Activated CD8-positive, alpha-beta memory T cell treated with anti-CD3 and anti-CD28 coated beads for 4 hours (primary cell): ENCODE measurements around the gene APOL1.
"Not testable (repeated sequence)": the region's sequence is repeated elsewhere in the genome, so short reads cannot be mapped to it uniquely, and the experiment has no call there.

ENCODE experiments used
- DNase-seq, 2 donors: peaks; one replicate each; pipeline ENCODE4 v3.0.0-alpha.2; 2020; ENCODE audit warnings: low read depth in 2 of 2

APOL1 gene

DNA sequence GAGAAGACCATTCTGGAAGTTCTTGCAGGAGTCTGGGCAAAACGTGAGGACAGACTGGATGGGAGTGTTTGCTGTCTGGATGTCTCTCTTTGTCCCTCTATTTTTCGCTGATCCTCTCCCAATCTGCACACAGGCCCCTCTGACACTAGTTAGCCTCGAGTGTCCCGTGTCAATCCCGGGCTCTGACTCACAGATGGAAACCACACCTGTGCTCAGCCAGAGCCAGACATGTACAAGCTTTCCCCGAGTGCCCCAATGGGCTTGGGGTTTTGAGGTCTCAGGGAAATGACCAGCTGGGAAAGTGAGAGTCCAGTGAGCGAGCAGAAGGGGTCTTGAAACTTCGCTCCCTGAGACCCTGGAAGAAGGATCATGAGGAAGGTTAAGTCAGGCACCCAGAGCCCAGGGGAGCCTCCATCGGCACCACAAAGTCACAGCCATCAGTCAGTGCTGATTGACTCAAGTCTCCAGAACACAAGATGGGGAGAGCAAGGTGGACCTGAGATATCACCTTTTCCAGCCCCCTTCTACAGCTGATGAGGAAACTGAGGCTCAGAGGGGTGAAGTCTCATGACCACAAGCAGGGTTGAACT is 27.5 kb upstream of the APOL1 start:
- DNase-seq, result no peak

- no peak for DNase-seq
Measured at GRCh38 chr22:36226189-36226588, 26.7 kb upstream of the APOL1 start.

DNA sequence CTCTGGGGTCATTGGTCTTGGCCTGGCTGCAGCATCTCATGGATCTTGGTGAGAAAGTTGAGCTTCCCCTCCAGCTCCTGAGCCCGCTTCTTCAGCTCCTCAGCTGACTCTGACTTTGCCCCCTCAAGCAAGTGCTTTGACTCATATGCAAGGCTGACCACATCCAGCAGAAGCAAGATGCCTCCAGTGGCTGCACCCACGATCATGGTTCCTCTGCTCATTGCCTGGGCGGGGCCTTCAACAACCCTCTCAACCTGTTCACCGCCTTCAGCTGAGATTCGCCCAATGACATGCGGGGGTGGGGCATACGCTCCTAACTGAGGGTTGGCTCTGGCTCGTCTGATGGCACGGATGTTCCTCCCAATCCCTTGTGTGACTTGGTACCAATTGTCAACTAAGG is 25.5 kb upstream of the APOL1 start:
- DNase-seq, result no peak

- DNase-seq, result no peak
Measured at GRCh38 chr22:36227806-36228205, 25.1 kb upstream of the APOL1 start.

GRCh38 chr22:36228369-36228768 is 24.6 kb upstream of the APOL1 start:
- not testable (repeated sequence) for DNase-seq

GRCh38 chr22:36228944-36229343 is 24.0 kb upstream of the APOL1 start:
- DNase-seq, result no peak

GRCh38 chr22:36229649-36230048 is 23.3 kb upstream of the APOL1 start:
- DNase-seq, result not testable (repeated sequence)

- DNase-seq, result not testable (repeated sequence)
Measured at GRCh38 chr22:36231051-36231450, 21.9 kb upstream of the APOL1 start.

DNA sequence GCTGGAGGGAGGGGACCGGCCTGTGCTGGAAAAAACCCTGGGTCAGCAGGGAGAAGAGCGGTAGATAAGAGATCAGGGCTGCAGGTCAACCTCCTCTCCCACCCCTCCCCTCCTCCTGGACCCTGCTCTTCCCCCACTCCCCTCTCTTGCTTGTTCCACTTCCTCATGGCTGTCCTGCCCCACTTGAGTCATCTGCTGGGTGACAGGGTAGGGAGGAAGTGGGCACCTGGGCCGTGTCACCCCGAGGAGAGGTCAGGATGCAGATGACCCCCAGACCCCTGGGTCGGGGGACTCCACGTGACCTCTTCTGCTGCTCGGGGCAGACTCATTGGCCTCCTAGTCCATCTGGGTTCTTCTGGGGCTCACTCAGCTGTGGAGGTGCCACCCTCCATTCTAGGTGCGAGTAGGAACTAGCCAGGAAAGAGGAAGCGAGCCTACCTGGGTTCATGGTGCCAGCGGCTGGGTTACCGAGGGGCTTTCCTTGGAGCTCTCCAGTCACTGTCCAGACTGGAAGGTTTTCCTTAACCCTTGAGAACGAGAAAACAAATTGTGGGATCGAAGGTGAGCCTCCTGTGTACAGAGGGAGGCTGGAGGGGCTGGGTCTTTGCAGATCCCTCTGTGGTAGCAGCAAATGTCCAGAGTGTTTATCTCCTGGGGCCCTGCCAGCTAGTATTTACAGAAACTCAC is 20.1 kb upstream of the APOL1 start:
- DNase-seq, result no peak

DNA sequence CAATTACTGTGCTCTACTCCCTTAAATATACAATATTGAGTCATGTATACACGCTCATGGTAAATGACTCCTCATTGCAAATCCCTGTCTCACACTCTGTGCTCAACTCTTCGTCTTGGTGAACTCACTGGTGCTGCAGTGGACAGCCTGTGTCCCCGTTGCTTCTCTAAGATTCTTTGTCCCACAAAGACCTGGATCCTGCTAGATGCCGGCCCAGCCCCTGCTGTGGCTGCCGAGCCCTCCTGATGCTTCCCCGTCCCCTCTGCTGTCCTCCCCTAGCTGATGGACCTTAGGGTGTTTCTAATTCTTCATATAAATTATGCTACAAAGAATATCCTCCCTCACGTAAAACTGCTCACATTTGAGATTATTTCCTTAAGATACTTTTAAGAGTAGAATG is 19.1 kb upstream of the APOL1 start:
- no peak for DNase-seq

- DNase-seq, result no peak
Measured at GRCh38 chr22:36234213-36234612, 18.7 kb upstream of the APOL1 start.

DNA sequence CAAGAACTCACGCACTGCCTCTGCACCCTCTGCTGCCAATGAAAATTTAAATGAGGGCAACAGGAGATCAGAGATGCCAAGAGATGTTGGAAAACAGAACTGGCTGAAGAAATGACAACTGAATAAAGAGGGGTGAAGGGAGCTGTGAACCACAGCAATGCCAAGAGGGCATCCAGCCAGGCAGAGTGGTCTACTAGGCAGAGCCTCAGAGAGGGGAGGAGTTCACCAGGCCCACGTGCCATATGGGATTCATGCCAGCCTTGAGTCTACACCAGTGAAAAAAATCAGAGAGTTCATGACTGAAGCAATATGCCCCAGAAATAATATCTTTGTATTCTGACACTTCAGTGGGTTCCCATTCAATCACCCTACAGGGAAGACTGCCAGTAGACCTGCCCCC is 18.0 kb upstream of the APOL1 start:
- DNase-seq, result no peak

GRCh38 chr22:36235585-36235984 is 17.3 kb upstream of the APOL1 start:
- no peak for DNase-seq

DNA sequence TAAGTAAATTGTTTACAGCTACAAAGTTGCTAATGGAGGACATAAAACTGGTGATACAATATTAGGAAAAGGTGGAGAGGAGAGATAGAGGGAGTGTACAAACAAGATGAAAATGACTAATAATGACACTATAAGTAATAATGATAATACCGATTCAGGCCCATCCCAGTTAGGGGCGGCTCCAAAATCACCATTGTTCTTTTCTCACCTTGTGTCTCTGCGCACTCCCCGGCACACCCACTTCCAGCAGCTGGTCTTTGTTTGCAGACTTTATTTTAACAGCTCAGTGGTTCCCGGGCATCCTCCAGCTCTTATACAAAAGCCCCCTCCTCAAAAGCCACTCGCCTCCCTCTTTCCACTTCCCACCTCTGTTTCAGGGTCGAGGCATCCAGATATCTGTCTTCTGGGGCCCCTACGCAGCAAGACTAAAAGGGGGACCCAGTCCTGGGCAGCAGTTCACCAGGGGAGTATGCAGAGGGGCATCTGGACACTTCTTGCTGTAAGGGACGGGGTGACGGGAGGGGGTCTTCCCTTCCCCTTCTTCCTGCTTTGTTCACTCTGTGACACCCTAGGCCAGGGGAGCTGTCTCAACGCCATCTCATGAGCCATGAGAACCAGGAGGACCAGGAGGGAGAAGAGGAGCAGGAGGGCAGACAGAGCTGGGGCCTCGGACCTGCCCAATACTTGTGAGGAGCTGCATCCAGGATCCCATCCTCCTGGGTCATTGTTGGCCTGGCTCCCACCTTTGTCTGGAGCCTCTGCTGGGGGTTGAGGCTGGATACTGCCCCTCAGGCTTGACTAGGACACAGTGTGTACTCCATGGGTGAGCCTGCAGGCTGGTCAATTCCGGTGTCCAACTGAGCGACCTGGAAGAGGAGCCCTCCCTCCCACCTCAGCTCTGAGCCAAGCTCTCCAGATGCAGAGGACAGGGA is 16.3 kb upstream of the APOL1 start:
- DNase-seq, result no peak

DNA sequence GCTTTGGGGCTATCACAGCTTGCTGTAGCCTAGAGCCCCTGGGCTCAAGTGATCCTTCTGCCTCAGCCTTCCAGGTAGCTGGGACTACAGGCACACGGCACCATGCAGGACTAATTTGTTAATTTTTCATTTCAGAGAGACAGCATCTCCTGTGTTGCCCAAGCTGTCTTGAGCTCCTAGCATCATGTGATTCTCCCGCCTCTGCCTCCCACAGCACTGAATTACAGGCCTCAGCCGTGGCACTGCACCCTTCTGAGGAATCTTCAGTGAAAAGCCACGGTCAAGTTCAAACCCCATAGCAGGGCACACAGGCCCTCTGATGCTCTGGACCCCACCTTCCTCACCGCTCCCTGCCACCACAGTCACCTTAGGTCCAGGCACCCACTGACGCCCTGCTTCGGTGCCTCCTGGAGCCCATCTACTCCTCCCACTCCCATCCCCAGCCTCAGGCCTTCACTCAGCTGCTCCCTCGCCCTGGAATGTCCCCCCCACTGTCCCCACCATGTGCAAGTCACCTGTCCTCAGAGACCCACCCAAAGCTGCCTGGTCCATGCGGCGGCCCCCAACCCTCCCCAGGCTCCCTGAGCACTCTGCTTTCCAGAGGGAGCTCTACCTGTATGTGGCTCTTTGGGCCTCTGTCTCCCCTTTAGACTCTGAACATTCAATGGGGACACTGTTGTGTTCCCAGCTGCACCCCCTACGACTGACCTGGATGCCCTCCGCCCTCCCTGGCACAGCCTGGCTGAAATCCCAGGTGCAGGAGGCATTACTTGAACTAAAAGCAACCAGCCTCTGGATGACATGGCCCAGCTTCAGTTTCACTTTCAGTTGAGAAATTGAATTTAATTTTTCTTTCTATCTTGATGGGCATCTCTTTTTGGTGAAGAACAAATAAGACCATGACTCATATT is 15.2 kb upstream of the APOL1 start:
- DNase-seq, result no peak

DNA sequence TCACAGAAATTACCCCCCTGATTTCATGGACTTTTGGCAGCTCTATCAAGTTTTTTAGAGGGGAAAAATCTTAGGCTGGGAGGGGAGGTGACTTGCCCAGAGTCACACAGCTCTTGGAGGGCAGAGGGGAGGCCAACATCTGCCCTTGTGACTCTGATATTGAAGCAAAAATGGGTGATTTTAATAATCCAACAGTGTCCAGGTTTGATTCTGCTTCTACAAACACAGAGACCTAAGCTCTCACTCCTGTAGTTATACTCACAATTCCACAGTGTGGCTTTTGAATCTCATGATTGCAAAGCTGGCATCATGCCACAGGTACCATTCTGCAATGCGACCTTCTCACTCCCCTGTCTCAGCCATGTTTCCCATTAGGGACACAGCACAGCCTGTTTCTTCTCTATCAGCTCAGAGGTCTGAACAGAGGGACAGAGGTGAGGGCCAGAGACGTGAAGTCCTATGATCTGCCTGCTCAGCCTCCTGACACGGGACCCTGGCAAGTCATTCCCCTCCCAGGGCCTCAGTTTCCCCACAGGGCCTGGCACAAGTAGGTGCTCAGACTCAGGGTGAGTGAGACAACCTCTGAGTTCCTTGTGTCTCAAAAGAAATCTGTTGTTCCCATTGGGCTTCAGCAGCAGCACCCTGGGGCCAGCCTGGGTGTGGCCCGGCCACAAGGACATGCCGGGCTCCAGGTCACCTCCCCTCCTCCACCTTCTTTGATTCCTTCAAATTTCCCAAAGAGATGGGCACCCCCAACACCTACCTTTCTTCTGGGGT is 14.4 kb upstream of the APOL1 start:
- no peak for DNase-seq

DNA sequence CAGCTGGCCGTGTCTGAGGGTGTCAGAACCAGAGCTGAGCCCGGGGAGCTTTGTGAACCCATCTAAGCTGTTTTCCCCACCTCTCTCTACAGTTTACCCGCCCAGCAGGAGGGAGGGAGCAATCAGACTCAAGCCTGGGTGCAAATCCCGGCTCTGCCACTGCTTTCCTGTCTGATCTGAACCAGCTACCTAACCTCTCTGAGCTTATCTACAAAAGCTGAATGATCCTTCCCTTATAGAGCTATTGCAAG is 13.9 kb upstream of the APOL1 start:
- DNase-seq, result no peak

DNA sequence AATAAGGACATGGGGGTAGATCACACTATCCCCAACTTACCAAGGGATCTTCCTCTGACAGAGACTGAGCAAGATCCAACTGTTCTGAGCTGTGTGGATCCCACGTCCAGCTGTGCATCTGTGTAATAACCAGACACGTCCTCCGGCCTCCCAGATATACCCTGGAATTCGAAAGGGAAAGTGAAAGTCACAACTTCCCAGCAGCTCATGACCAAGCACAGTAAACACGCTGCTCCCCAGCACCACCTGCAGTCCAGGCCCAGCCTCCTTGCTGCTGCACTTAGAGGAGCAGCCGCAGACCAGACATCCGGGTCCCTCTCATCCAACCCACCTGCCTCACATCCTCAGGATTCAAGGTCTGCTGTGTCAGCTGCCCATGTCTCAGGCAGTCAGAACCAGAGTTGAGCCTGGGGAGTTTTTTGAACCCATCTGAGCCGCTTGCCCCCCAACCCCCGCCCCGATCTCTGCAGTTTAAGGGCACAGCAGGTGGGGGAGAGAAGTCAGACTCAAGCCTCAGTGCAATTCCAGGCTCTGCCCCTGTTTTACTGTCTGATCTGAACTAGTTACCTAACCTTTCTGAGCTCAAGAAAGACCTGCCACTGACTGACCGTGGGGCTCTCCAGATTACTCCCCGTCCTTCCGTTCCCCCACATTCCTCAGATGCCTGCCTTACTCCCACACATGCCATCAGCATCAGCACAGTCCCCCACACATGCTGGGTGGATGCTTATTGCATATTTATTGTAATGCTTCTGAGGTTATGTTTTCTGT is 13.3 kb upstream of the APOL1 start, which contains the start of gene APOL2:
APOL2 (minus strand) TSS at position 127 of the 771 bp plus-strand sequence. CDS start 6,365 bp downstream, outside the sequence.
- peak; percentile 67 to 80 for DNase-seq

DNA sequence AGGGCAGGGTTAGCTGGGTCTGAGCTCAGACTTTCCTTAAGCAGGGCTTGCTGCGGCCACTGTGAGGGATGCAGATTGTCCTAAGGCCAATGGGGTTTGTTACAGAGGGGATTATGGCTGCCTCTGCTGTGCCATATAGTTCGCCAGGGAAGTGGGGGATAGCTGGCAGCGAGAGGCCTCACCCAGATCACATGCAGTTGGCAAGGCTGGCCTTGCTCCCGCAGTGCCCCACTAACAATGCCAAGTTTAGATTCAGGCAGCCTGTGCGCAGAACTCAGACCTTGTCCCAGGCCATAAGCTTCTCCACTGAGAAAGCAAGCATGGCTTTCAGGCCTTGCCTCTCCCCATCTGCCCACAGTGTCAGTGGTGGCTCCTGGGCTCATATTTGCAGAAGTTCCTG is 8.9 kb upstream of the APOL1 start:
- no peak for DNase-seq
